SK-N-SH treated with all-trans-retinoic acid at 6 μM for 48 hours (cell line): ENCODE results near the gene MED15.

Source experiments
- ATAC-seq: fragments of 200-7000 bp; cut with Tn5 transposase; 3 replicates; pipeline ENCODE4 v1.9.1; 2020; ENCODE audit warnings: mild to moderate bottlenecking, moderate library complexity
- ARNTL ChIP-seq: fragments of 450-650 bp; formaldehyde crosslinking; IDR thresholded peaks from 2 replicates; pipeline ENCODE4 v1.5.0; 2020; ENCODE audit warnings: low read depth, mild to moderate bottlenecking, moderate library complexity, borderline replicate concordance
- BACH2 ChIP-seq: fragments of 250-450 bp; sonication (Bioruptor Pico); IDR thresholded peaks from 2 replicates; pipeline ENCODE4 v1.9.0; 2021; ENCODE audit warnings: mild to moderate bottlenecking, borderline replicate concordance
- CREB5 ChIP-seq: fragments of 250-450 bp; sonication (Bioruptor Pico); IDR thresholded peaks from 2 replicates; pipeline ENCODE4 v1.5.1; 2020; ENCODE audit warnings: low read depth, mild to moderate bottlenecking, moderate library complexity
- CSDC2 ChIP-seq: fragments of 250-450 bp; sonication (Bioruptor Pico); IDR thresholded peaks from 2 replicates; pipeline ENCODE4 v1.5.0; 2020; ENCODE audit warnings: mild to moderate bottlenecking, moderate library complexity
- CSRNP3 ChIP-seq: fragments of 250-450 bp; sonication (Bioruptor Pico); IDR thresholded peaks from 2 replicates; pipeline ENCODE4 v1.5.1; 2021; ENCODE audit warnings: mild to moderate bottlenecking, moderate library complexity
- ESRRG ChIP-seq: fragments of 250-450 bp; sonication (Bioruptor Pico); IDR thresholded peaks from 2 replicates; pipeline ENCODE4 v1.6.1; 2021; ENCODE audit warnings: mild to moderate bottlenecking
- GLIS3 ChIP-seq: fragments of 250-450 bp; sonication (Bioruptor Pico); IDR thresholded peaks from 2 replicates; pipeline ENCODE4 v1.5.0; 2020; ENCODE audit warnings: mild to moderate bottlenecking, moderate library complexity
- ISL1 ChIP-seq: fragments of 250-450 bp; sonication (Bioruptor Pico); IDR thresholded peaks from 2 replicates; pipeline ENCODE4 v2.1.2; 2022; ENCODE audit warnings: mild to moderate bottlenecking, moderate library complexity
- OSR1 ChIP-seq: fragments of 250-450 bp; sonication (Bioruptor Pico); IDR thresholded peaks from 2 replicates; pipeline ENCODE4 v1.8.0; 2022; ENCODE audit warnings: moderate library complexity, mild to moderate bottlenecking, inconsistent platforms
- POU6F1 ChIP-seq: fragments of 250-450 bp; sonication (Bioruptor Pico); IDR thresholded peaks from 2 replicates; pipeline ENCODE4 v1.8.0; 2021; ENCODE audit warnings: low read depth, mild to moderate bottlenecking, moderate library complexity, borderline replicate concordance
- PPARA ChIP-seq: fragments of 250-450 bp; sonication (Bioruptor Pico); IDR thresholded peaks from 2 replicates; pipeline ENCODE4 v1.5.0; 2020; ENCODE audit warnings: mild to moderate bottlenecking, borderline replicate concordance
- RARB ChIP-seq: fragments of 250-450 bp; sonication (Bioruptor Pico); IDR thresholded peaks from 2 replicates; pipeline ENCODE4 v1.8.0; 2021; ENCODE audit warnings: mild to moderate bottlenecking, moderate library complexity
- SNAI2 ChIP-seq: fragments of 250-450 bp; sonication (Bioruptor Pico); IDR thresholded peaks from 2 replicates; pipeline ENCODE4 v1.5.0; 2020; ENCODE audit warnings: mild to moderate bottlenecking, moderate library complexity
- TCF4 ChIP-seq: fragments of 250-450 bp; sonication (Bioruptor Pico); IDR thresholded peaks from 2 replicates; pipeline ENCODE4 v1.8.0; 2021; ENCODE audit warnings: mild to moderate bottlenecking, moderate library complexity, borderline replicate concordance
- TOX ChIP-seq: fragments of 250-450 bp; sonication (Bioruptor Pico); IDR thresholded peaks from 2 replicates; pipeline ENCODE4 v1.8.0; 2021; ENCODE audit warnings: mild to moderate bottlenecking, moderate library complexity, borderline replicate concordance
- TSHZ2 ChIP-seq: fragments of 250-450 bp; sonication (Bioruptor Pico); IDR thresholded peaks from 2 replicates; pipeline ENCODE4 v1.5.0; 2020; ENCODE audit warnings: mild to moderate bottlenecking, moderate library complexity
- ZC3H10 ChIP-seq: fragments of 250-450 bp; sonication (Bioruptor Pico); IDR thresholded peaks from 2 replicates; pipeline ENCODE4 v1.5.1; 2021; ENCODE audit warnings: mild to moderate bottlenecking, moderate library complexity
- ZFP3 ChIP-seq: fragments of 250-450 bp; sonication (Bioruptor Pico); IDR thresholded peaks from 2 replicates; pipeline ENCODE4 v1.5.0; 2020; ENCODE audit warnings: mild to moderate bottlenecking, moderate library complexity
- ZFP30 ChIP-seq: fragments of 450-650 bp; formaldehyde crosslinking; IDR thresholded peaks from 2 replicates; pipeline ENCODE4 v1.5.0; 2022; ENCODE audit warnings: mild to moderate bottlenecking, moderate library complexity
- ZNF565 ChIP-seq: fragments of 450-650 bp; formaldehyde crosslinking; conservative IDR thresholded peaks from 2 replicates; pipeline ENCODE4 v1.5.0; 2020; ENCODE audit warnings: low read depth, mild to moderate bottlenecking, moderate library complexity
- ZNF70 ChIP-seq: fragments of 450-650 bp; formaldehyde crosslinking; IDR thresholded peaks from 2 replicates; pipeline ENCODE4 v1.5.0; 2020; ENCODE audit warnings: mild to moderate bottlenecking, moderate library complexity
- ZNF8 ChIP-seq: fragments of 450-650 bp; formaldehyde crosslinking; IDR thresholded peaks from 2 replicates; pipeline ENCODE4 v1.5.0; 2020; ENCODE audit warnings: mild to moderate bottlenecking, moderate library complexity

MED15 gene

GRCh38 chr22:20583471-20583922, 76.1 kb downstream of the MED15 start:
- peak; percentile 11; the same call in 1 of the 3 replicates for ATAC-seq
- no peak for TF ChIP-seq CSDC2 (CRISPR knock-in tag)
- no peak for TF ChIP-seq ZFP3 (CRISPR knock-in tag)
- no peak for TF ChIP-seq ISL1 (CRISPR knock-in tag)
- TF ChIP-seq RARB (CRISPR knock-in tag) = no peak
- TF ChIP-seq OSR1 (CRISPR knock-in tag) = no peak
- TF ChIP-seq GLIS3 = no peak
- no peak for TF ChIP-seq CREB5 (CRISPR knock-in tag)
- no peak for TF ChIP-seq ZFP30 (CRISPR knock-in tag)
- TF ChIP-seq TOX = no peak
- TF ChIP-seq PPARA (CRISPR knock-in tag) = no peak
- TF ChIP-seq ZC3H10 = no peak
- no peak for TF ChIP-seq TCF4 (CRISPR knock-in tag)
- TF ChIP-seq ARNTL = no peak
- TF ChIP-seq POU6F1 (CRISPR knock-in tag) = no peak
- TF ChIP-seq SNAI2 (CRISPR knock-in tag) = no peak
- no peak for TF ChIP-seq ZNF70 (CRISPR knock-in tag)
- no peak for TF ChIP-seq ZNF8 (CRISPR knock-in tag)
- no peak for TF ChIP-seq ESRRG (CRISPR knock-in tag)
- no peak for TF ChIP-seq TSHZ2 (CRISPR knock-in tag)

- TF ChIP-seq CSDC2 (CRISPR knock-in tag) (no peak), ARNTL (no peak), OSR1 (CRISPR knock-in tag) (no peak), ZNF70 (CRISPR knock-in tag) (no peak), ZNF565 (no peak), PPARA (CRISPR knock-in tag) (no peak), ZNF8 (CRISPR knock-in tag) (no peak), RARB (CRISPR knock-in tag) (no peak)
- ATAC-seq = no peak
Measured at GRCh38 chr22:20584029-20584871, 76.8 kb downstream of the MED15 start.

GRCh38 chr22:20584872-20585638, 77.6 kb downstream of the MED15 start:
- TF ChIP-seq POU6F1 (CRISPR knock-in tag) = no peak
- TF ChIP-seq ARNTL = no peak
- no peak for TF ChIP-seq ZFP30 (CRISPR knock-in tag)
- TF ChIP-seq ISL1 (CRISPR knock-in tag) = no peak
- no peak for TF ChIP-seq CSDC2 (CRISPR knock-in tag)
- no peak for TF ChIP-seq SNAI2 (CRISPR knock-in tag)
- TF ChIP-seq ZC3H10 = no peak
- TF ChIP-seq BACH2 (CRISPR knock-in tag) = no peak
- no peak for TF ChIP-seq OSR1 (CRISPR knock-in tag)
- no peak for TF ChIP-seq PPARA (CRISPR knock-in tag)
- no peak for TF ChIP-seq TCF4 (CRISPR knock-in tag)
- TF ChIP-seq CREB5 (CRISPR knock-in tag) = no peak
- no peak for TF ChIP-seq CSRNP3 (CRISPR knock-in tag)
- TF ChIP-seq ESRRG (CRISPR knock-in tag) = no peak
- no peak for TF ChIP-seq RARB (CRISPR knock-in tag)
- no peak for TF ChIP-seq ZFP3 (CRISPR knock-in tag)
- TF ChIP-seq ZNF8 (CRISPR knock-in tag) = no peak
- TF ChIP-seq TOX = no peak
- peak; percentile 4; the same call in 1 of the 3 replicates for ATAC-seq
